ENCODE measurements around the gene CHMP2B.
"Not testable (repeated sequence)": the region's sequence is repeated elsewhere in the genome, so short reads cannot be mapped to it uniquely, and the experiment has no call there.

CHMP2B gene

GRCh38 chr3:87298111-87298718 is 71.1 kb downstream of the CHMP2B start:
- H3K4me1 ChIP-seq (ENCODE audit: control insufficient read depth in 1 of 2, insufficient read depth in 2 of 2, low read length in 2 of 2), result no peaks in the 10 kb centered on the region

GRCh38 chr3:87305031-87305430 is 77.9 kb downstream of the CHMP2B start:
- H3K36me3 ChIP-seq (ENCODE audit: control insufficient read depth in 1 of 2, insufficient read depth in 2 of 2, low read length in 2 of 2); H3K27ac ChIP-seq (ENCODE audit: low read depth, low read length); H3K4me1 ChIP-seq (ENCODE audit: control insufficient read depth in 1 of 2, insufficient read depth in 2 of 2, low read length in 2 of 2); H3K9me3 ChIP-seq (ENCODE audit: control insufficient read depth in 1 of 2, low read length in 2 of 2); H3K4me3 ChIP-seq (ENCODE audit: low read depth in 1 of 2, low read length in 2 of 2); H3K27me3 ChIP-seq (ENCODE audit: control insufficient read depth in 1 of 2, insufficient read depth in 2 of 2, low read length in 2 of 2); H3K9ac ChIP-seq (ENCODE audit: low read depth in 1 of 2, low read length in 2 of 2): not testable (repeated sequence)

More at GRCh38 chr3:87298111-87298718, 71.1 kb downstream of the CHMP2B start:
- H3K9me3 ChIP-seq (ENCODE audit: control insufficient read depth in 1 of 2, low read length in 2 of 2), result no peaks in the 10 kb centered on the region
- H3K36me3 ChIP-seq (ENCODE audit: control insufficient read depth in 1 of 2, insufficient read depth in 2 of 2, low read length in 2 of 2), result no peaks in the 10 kb centered on the region
- no peaks in the 10 kb centered on the region for H3K27me3 ChIP-seq (ENCODE audit: control insufficient read depth in 1 of 2, insufficient read depth in 2 of 2, low read length in 2 of 2)
- H3K27ac ChIP-seq (ENCODE audit: low read depth, low read length), result no peak overlapping the region
- H3K4me3 ChIP-seq (ENCODE audit: low read depth in 1 of 2, low read length in 2 of 2), result no peak overlapping the region
- no peak overlapping the region for H3K9ac ChIP-seq (ENCODE audit: low read depth in 1 of 2, low read length in 2 of 2)
